Upper lobe of left lung (tissue), 6 donors: ENCODE measurements around the gene KCNIP4. TPM values are rescaled to one million over a fixed set of nuclear protein-coding genes. Genes with fewer than 3 reads are reported as not detected.

ENCODE experiments used
- ATAC-seq, 2 donors: fragments of 200-7000 bp; cut with Tn5 transposase; one replicate each; pipeline ENCODE4 v1.9.1; 2022; ENCODE audit warnings: mild to moderate bottlenecking in 2 of 2, moderate library complexity in 2 of 2; ENCODE audit not compliant: low FRiP score in 2 of 2
- DNase-seq, 2 donors: peaks; one replicate each; pipeline ENCODE4 v3.0.0-alpha.2; 2019 to 2020
- H3K27ac ChIP-seq, 4 donors: fragments of 200-600 bp; sonication (generic); one replicate each; pipeline ENCODE4 v1.5.1; 2016 to 2019
- H3K27me3 ChIP-seq, 4 donors: fragments of 200-600 bp; sonication (generic); one replicate each; pipeline ENCODE4 v1.5.1; 2017 to 2019
- H3K36me3 ChIP-seq, 4 donors: fragments of 200-600 bp; sonication (generic); one replicate each; pipeline ENCODE4 v1.5.1; 2016 to 2019
- H3K4me1 ChIP-seq, 4 donors: fragments of 200-600 bp; sonication (generic); one replicate each; pipeline ENCODE4 v1.5.1; 2018 to 2019
- H3K4me3 ChIP-seq, 4 donors: fragments of 200-600 bp; sonication (generic); one replicate each; pipeline ENCODE4 v1.5.1; 2017 to 2019; ENCODE audit warnings: mild to moderate bottlenecking in 2 of 4, moderate library complexity in 1 of 4
- H3K9me3 ChIP-seq, 4 donors: fragments of 200-600 bp; sonication (generic); one replicate each; pipeline ENCODE4 v1.5.1; 2018 to 2019
- EP300 ChIP-seq, 4 donors: sonication (generic); formaldehyde crosslinking; IDR thresholded peaks; one replicate each; pipeline ENCODE4 v1.5.1; 2017; ENCODE audit warnings: antibody characterized with exemption in 4 of 4, control low read depth in 2 of 4
- POLR2A ChIP-seq, 4 donors: fragments of 450-650 bp; IDR thresholded peaks; one replicate each; pipeline ENCODE4 v1.5.1; 2016 to 2017; ENCODE audit warnings: antibody characterized with exemption in 4 of 4, mild to moderate bottlenecking in 2 of 4
- POLR2AphosphoS5 ChIP-seq, 2 donors: sonication (generic); formaldehyde crosslinking; IDR thresholded peaks; one replicate each; pipeline ENCODE4 v1.5.1; 2017; ENCODE audit warnings: antibody characterized with exemption in 2 of 2
- WGBS, 2 donors: methylation state at CpG; one replicate each; pipeline ENCODE4 v1.1.5; 2017 to 2018; 5-methylcytosine and 5-hydroxymethylcytosine counted together
- total RNA-seq, 6 donors: library from RNA; depleted of rRNA in 4 of 6; stranded (reverse); fragments of >200 nt in 4 of 6; gene quantifications; one replicate each; pipeline versions ENCODE4 v1.1.0 to v1.2.1, GENCODE V29; 2016 to 2021
- TF ChIP-seq, protein P1 (sequence below), 6 experiments: fragments of 450-650 bp in 4 of 6; fragments of 200-600 bp in 2 of 6; sonication (generic) in 2 of 6; IDR thresholded peaks; one replicate each; pipeline ENCODE4 v1.5.1; 2016 to 2019; ENCODE audit warnings: antibody characterized with exemption in 6 of 6
- donor health status: DM: no; HTN: no; CAD: no; lungs with moderate emphysema.
- donor health status: DM: no; HTN: yes; CAD: no; lungs with severe emphysema.

The KCNIP4 gene
- total RNA-seq, 6 donors from 2014 or later: 0.20 TPM; not detected in 5

DNA sequence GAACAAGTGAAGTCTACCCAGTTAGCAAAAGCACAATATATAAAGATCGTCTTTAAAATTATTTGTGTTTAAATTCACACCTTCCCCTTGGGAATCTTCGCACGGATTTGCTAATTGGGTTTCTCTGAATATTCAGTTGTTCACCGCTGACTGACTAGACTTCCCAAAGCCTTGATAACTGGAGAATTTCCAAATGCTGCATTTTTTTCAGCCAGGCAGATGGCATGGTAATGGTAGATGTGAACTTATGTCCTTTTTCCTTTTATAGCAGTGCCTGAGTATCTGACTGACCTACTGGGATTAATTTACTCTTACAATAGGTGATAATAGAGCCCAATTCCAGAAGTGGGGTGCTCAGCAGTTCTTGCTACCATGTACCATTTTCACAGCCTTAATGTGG is 700.2 kb downstream of the KCNIP4 start:
- no peak for DNase-seq
- Histone ChIP-seq H3K27ac (no peak overlapping the region), H3K4me1 (no peaks in the 10 kb centered on the region), H3K9me3 (no peaks in the 10 kb centered on the region), H3K27me3 (no peaks in the 10 kb centered on the region), H3K36me3 (no peaks in the 10 kb centered on the region), H3K4me3 (no peak overlapping the region)
- no peak for TF ChIP-seq POLR2A (IDR thresholded peaks at IDR 0.05)
- TF ChIP-seq, protein P1, sequence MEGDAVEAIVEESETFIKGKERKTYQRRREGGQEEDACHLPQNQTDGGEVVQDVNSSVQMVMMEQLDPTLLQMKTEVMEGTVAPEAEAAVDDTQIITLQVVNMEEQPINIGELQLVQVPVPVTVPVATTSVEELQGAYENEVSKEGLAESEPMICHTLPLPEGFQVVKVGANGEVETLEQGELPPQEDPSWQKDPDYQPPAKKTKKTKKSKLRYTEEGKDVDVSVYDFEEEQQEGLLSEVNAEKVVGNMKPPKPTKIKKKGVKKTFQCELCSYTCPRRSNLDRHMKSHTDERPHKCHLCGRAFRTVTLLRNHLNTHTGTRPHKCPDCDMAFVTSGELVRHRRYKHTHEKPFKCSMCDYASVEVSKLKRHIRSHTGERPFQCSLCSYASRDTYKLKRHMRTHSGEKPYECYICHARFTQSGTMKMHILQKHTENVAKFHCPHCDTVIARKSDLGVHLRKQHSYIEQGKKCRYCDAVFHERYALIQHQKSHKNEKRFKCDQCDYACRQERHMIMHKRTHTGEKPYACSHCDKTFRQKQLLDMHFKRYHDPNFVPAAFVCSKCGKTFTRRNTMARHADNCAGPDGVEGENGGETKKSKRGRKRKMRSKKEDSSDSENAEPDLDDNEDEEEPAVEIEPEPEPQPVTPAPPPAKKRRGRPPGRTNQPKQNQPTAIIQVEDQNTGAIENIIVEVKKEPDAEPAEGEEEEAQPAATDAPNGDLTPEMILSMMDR (IDR thresholded peaks at IDR 0.05): no peak
- no peak for TF ChIP-seq POLR2AphosphoS5 (IDR thresholded peaks at IDR 0.05)
- TF ChIP-seq EP300 (IDR thresholded peaks at IDR 0.05): no peak
- ATAC-seq: no peak
- WGBS, 2 donors: 87 to 92% methylated on average over 4 of the region's 4 CpGs

DNA sequence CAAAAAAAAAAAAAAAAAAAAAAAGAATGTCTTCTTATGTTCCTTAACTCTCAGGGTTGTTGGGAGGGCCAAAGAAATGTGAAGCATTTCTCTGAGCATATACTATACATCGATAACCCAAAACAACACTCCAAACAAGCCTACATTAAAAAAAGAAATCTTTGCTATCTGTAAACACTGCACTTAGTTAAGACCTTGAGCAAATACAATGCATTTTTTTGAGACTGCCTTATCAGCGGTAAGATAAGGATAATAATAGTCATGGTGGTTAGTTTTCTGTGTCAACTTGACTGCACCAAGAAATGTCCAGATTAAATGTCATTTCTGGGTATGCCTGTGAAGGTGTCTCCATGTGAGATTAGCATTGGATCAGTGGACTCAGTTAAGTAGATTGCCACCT is 706.4 kb downstream of the KCNIP4 start:
- H3K9me3 ChIP-seq: no peaks in the 10 kb centered on the region
- DNase-seq: no peak

DNA sequence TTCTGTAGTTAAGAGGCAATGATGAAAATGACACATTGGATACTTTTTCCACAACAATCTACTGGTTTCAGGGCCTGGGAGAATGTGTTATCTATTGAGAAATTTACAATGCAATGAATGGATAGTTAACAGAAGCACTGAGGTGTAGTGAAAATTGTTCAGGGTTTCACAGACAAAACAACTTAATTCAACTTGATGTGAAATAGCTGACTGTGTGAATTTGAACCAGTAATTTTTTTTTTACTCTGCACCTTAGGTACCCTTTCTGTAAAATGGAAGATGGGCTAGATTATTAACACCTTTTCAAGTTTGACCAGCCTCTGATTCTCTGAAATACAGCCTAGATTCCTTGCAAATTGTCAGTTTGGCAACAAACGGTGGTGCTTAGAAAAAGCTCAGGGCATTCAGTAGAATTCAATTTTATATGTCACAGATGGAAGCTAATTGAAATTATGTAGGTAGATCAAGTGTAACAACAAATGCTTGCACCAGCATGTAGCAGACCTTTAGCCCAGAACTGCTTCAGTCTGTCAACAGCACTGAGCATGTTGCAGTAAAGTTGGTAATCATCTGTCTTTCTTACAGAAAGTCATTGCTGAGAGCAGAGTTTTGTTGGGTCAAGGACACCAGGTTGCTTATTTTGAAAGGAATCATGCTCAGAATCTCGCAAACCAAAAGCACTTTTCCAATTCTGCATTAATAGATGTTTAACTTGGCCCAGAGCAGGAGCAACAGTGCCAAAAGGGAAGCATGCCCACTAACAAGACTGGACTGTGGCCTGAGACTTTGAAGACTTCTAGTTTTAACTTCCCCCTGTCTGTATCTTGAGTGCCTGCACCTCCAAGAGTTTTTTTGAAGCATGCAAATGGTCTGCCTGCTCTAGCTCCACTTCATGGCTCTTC is 721.7 kb downstream of the KCNIP4 start:
- Histone ChIP-seq H3K27me3 (no peaks in the 10 kb centered on the region), H3K27ac (no peak overlapping the region), H3K4me3 (no peak overlapping the region), H3K36me3 (no peaks in the 10 kb centered on the region), H3K4me1 (peaks cover 0 to 5% (median 0%) of the 10 kb centered on the region in 4 donors), H3K9me3 (no peaks in the 10 kb centered on the region)
- no peak for DNase-seq
- no peak for ATAC-seq
- TF ChIP-seq POLR2AphosphoS5 (IDR thresholded peaks at IDR 0.05) (no peak), EP300 (IDR thresholded peaks at IDR 0.05) (no peak), POLR2A (IDR thresholded peaks at IDR 0.05) (no peak)
- TF ChIP-seq, protein P1 (IDR thresholded peaks at IDR 0.05): no peak
- WGBS, 2 donors: 59 to 72% methylated on average over 2 of the region's 2 CpGs

More for the DNA sequence above, 706.4 kb downstream of the KCNIP4 start:
- Histone ChIP-seq H3K27me3 (no peaks in the 10 kb centered on the region), H3K36me3 (no peaks in the 10 kb centered on the region), H3K4me1 (no peaks in the 10 kb centered on the region), H3K4me3 (no peak overlapping the region), H3K27ac (no peak overlapping the region)
- WGBS, 2 donors: 43% methylated on average over 2 of the region's 2 CpGs
- no peak for ATAC-seq
- TF ChIP-seq POLR2A (IDR thresholded peaks at IDR 0.05) (no peak), EP300 (IDR thresholded peaks at IDR 0.05) (no peak), POLR2AphosphoS5 (IDR thresholded peaks at IDR 0.05) (no peak)
- TF ChIP-seq, protein P1 (IDR thresholded peaks at IDR 0.05): no peak

DNA sequence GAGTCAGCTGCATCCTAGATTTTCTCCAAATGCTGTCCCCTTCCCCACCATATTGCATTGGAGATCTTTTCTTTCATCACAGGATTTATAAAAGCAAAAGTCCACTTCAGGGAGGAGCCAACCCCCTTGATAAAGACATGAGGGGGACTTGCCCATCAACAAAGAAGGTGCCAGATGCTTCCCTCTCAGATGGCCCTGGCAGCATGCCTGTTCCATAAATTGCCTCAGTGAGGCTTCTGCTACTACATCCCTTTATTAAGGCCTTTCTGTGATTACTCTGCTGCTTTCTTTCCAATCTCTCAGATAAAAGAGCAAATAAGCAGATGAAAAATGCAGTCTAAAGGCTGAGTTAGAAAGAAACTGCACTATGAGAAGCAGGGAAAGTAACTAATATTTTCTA is 736.7 kb downstream of the KCNIP4 start:
- H3K27ac ChIP-seq: no peak overlapping the region
- TF ChIP-seq, protein P1 (IDR thresholded peaks at IDR 0.05): no peak
- TF ChIP-seq POLR2AphosphoS5 (IDR thresholded peaks at IDR 0.05) (no peak), POLR2A (IDR thresholded peaks at IDR 0.05) (no peak), EP300 (IDR thresholded peaks at IDR 0.05) (no peak)
- H3K4me3 ChIP-seq: no peak overlapping the region
- H3K27me3 ChIP-seq: no peaks in the 10 kb centered on the region
- ATAC-seq (no peak), DNase-seq (no peak)
- no peaks in the 10 kb centered on the region for H3K4me1 ChIP-seq
- H3K9me3 ChIP-seq: no peaks in the 10 kb centered on the region
- H3K36me3 ChIP-seq: no peaks in the 10 kb centered on the region

DNA sequence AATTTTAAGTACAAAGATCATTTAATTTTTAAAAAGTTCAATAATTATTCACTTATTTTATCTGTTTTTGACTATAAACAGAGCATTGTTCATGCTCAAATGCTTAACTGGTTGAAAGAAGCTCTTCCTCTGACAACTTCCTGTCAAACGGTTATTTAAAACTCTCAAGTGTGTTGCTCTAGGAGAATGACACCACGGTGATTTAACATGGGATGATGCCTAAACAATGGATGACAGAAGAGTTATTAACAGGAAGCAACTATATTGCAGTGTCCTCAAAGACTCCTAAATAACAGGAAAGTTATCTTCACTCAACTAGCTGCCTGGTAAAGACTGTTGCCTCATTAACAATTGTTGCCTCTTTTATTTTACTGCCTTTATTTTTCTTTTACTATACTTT is 738.7 kb downstream of the KCNIP4 start:
- DNase-seq: no peak
- 14 to 18% methylated on average over 2 of the region's 2 CpGs for WGBS, 2 donors
- H3K27ac ChIP-seq: no peak overlapping the region

More for the DNA sequence above, 738.7 kb downstream of the KCNIP4 start:
- Histone ChIP-seq H3K9me3 (no peaks in the 10 kb centered on the region), H3K36me3 (no peaks in the 10 kb centered on the region), H3K27me3 (no peaks in the 10 kb centered on the region), H3K4me3 (no peak overlapping the region), H3K4me1 (no peaks in the 10 kb centered on the region)
- ATAC-seq: no peak
- TF ChIP-seq EP300 (IDR thresholded peaks at IDR 0.05) (no peak), POLR2A (IDR thresholded peaks at IDR 0.05) (no peak), POLR2AphosphoS5 (IDR thresholded peaks at IDR 0.05) (no peak)
- TF ChIP-seq, protein P1 (IDR thresholded peaks at IDR 0.05): no peak
